ENCODE measurements around the gene FGD4.

The FGD4 gene

GRCh38 chr12:32612658-32613614, 213.6 kb downstream of the FGD4 start:
- DNase-seq, result no peak

GRCh38 chr12:32615441-32615840, 216.1 kb downstream of the FGD4 start:
- DNase-seq, result no peak

GRCh38 chr12:32617534-32617933, 218.2 kb downstream of the FGD4 start:
- DNase-seq, result no peak

- no peak for DNase-seq
Observed at GRCh38 chr12:32618115-32618514, 218.8 kb downstream of the FGD4 start.

- DNase-seq, result no peak
Observed at GRCh38 chr12:32627976-32628375, 228.6 kb downstream of the FGD4 start.

- DNase-seq, result no peak
Observed at GRCh38 chr12:32641287-32641901, 242.0 kb downstream of the FGD4 start.

GRCh38 chr12:32644431-32644830, 245.1 kb downstream of the FGD4 start:
- no peak for DNase-seq

GRCh38 chr12:32647275-32647674, 247.9 kb downstream of the FGD4 start:
- DNase-seq, result no peak

- DNase-seq, result no peak
Observed at GRCh38 chr12:32650508-32650907, 251.2 kb downstream of the FGD4 start.

- no peak for DNase-seq
Observed at GRCh38 chr12:32651151-32651955, 252.0 kb downstream of the FGD4 start.

- no peak for DNase-seq
Observed at GRCh38 chr12:32651956-32652210, 252.5 kb downstream of the FGD4 start.

GRCh38 chr12:32659908-32660440, 260.6 kb downstream of the FGD4 start:
- DNase-seq, result no peak

- no peak for DNase-seq
Observed at GRCh38 chr12:32661706-32662105, 262.3 kb downstream of the FGD4 start.

- no peak for DNase-seq
Observed at GRCh38 chr12:32662665-32663064, 263.3 kb downstream of the FGD4 start.

- DNase-seq, result no peak
Observed at GRCh38 chr12:32666018-32666417, 266.7 kb downstream of the FGD4 start.

GRCh38 chr12:32669584-32669983, 270.2 kb downstream of the FGD4 start:
- no peak for DNase-seq

- peak; percentile 74 for DNase-seq
Observed at GRCh38 chr12:32671930-32672780, 272.8 kb downstream of the FGD4 start.

GRCh38 chr12:32679091-32679919, 279.9 kb downstream of the FGD4 start, which contains the start of gene DNM1L:
Gene DNM1L, plus strand, starts transcription at chr12:32679301. Its CDS starts 63 bp downstream, at chr12:32679364.
- DNase-seq, result peak; percentile 96

GRCh38 chr12:32679920-32680237, 280.5 kb downstream of the FGD4 start:
- no peak for DNase-seq

- DNase-seq, result no peak
Observed at GRCh38 chr12:32680787-32681186, 281.4 kb downstream of the FGD4 start.

- no peak for DNase-seq
Observed at GRCh38 chr12:32681272-32681671, 281.9 kb downstream of the FGD4 start.

GRCh38 chr12:32686340-32686739, 287.0 kb downstream of the FGD4 start:
- DNase-seq, result no peak
